ENCODE measurements around the gene CPT1C.

Gene CPT1C

DNA sequence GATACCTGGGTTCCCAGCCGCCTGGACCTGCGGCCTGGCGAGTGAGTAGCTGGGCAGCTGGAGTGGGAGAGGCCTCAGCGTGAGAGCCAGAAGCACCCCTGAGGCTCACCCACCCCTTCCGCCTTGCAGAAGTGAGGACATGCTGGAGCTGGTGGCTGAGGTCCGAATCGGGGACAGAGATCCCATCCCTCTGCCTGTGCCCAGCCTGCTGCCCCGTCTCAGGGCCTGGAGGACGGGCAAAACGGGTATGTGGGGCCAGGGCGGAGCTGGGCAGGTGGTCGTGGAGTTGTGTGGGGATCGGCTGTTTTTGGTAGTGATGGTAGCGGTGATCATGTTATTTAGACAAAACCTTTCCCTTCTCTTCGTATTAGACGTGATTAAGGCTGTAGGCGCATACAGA is 44.3 kb upstream of the CPT1C start:
- H3K9me2 ChIP-seq (replicated peaks; ENCODE audit: control insufficient read depth, low read length), result no peaks in the 10 kb centered on the region
- TF ChIP-seq EZH2phosphoT487 (IDR thresholded peaks at IDR 0.05; ENCODE audit: borderline replicate concordance, low read length) (no peak), CTCF (IDR thresholded peaks at IDR 0.05; ENCODE audit: low read depth, low read length, poor library complexity, severe bottlenecking) (no peak)
- no peak overlapping the region for H3K4me3 ChIP-seq (ENCODE audit: low read length)
- no peaks in the 10 kb centered on the region for H3K9me3 ChIP-seq (ENCODE audit: control insufficient read depth, insufficient read depth, low read length)
- no peaks in the 10 kb centered on the region for H3F3A ChIP-seq (ENCODE audit: control insufficient read depth, insufficient read depth)
- H3K4me2 ChIP-seq (ENCODE audit: low read length), result no peak overlapping the region
- peaks cover 12% of the 10 kb centered on the region for H3K4me1 ChIP-seq (ENCODE audit: control insufficient read depth, low read length)
- H3K79me2 ChIP-seq (ENCODE audit: control insufficient read depth, low read length), result peaks cover 69% of the 10 kb centered on the region
- no peaks in the 10 kb centered on the region for H3K27me3 ChIP-seq (ENCODE audit: control insufficient read depth, low read length)
- no peaks in the 10 kb centered on the region for H4K20me1 ChIP-seq (ENCODE audit: control insufficient read depth, insufficient read depth, low read depth, low read length)
- peaks cover 67% of the 10 kb centered on the region for H3K36me3 ChIP-seq (ENCODE audit: control insufficient read depth, low read length)
- no peak overlapping the region for H3K27ac ChIP-seq (ENCODE audit: low read depth, low read length)

- H3K36me3 ChIP-seq (ENCODE audit: control insufficient read depth, low read length), result peaks cover 71% of the 10 kb centered on the region
- H3K4me3 ChIP-seq (ENCODE audit: low read length), result no peak overlapping the region
- H3K27me3 ChIP-seq (ENCODE audit: control insufficient read depth, low read length), result no peaks in the 10 kb centered on the region
- H3K9me3 ChIP-seq (ENCODE audit: control insufficient read depth, insufficient read depth, low read length), result no peaks in the 10 kb centered on the region
- peaks cover 27% of the 10 kb centered on the region for H3K79me2 ChIP-seq (ENCODE audit: control insufficient read depth, low read length)
- no peak overlapping the region for H3K4me2 ChIP-seq (ENCODE audit: low read length)
- H3F3A ChIP-seq (ENCODE audit: control insufficient read depth, insufficient read depth), result no peaks in the 10 kb centered on the region
- H3K27ac ChIP-seq (ENCODE audit: low read depth, low read length), result no peak overlapping the region
- H4K20me1 ChIP-seq (ENCODE audit: control insufficient read depth, insufficient read depth, low read depth, low read length), result no peaks in the 10 kb centered on the region
- H3K9me2 ChIP-seq (replicated peaks; ENCODE audit: control insufficient read depth, low read length), result no peaks in the 10 kb centered on the region
- no peaks in the 10 kb centered on the region for H3K4me1 ChIP-seq (ENCODE audit: control insufficient read depth, low read length)
- TF ChIP-seq EZH2phosphoT487 (IDR thresholded peaks at IDR 0.05; ENCODE audit: borderline replicate concordance, low read length) (no peak), CTCF (IDR thresholded peaks at IDR 0.05; ENCODE audit: low read depth, low read length, poor library complexity, severe bottlenecking) (no peak)
These were observed 39.7 kb upstream of the CPT1C start for GRCh38 chr19:49651029-49651819.

GRCh38 chr19:49651820-49652550 is 38.9 kb upstream of the CPT1C start:
- H3K4me3 ChIP-seq (ENCODE audit: low read length), result no peak overlapping the region
- H3K4me2 ChIP-seq (ENCODE audit: low read length), result no peak overlapping the region
- H3K4me1 ChIP-seq (ENCODE audit: control insufficient read depth, low read length), result no peaks in the 10 kb centered on the region
- TF ChIP-seq EZH2phosphoT487 (IDR thresholded peaks at IDR 0.05; ENCODE audit: borderline replicate concordance, low read length), result no peak
- TF ChIP-seq CTCF (IDR thresholded peaks at IDR 0.05; ENCODE audit: low read depth, low read length, poor library complexity, severe bottlenecking), result no peak
- no peak overlapping the region for H3K27ac ChIP-seq (ENCODE audit: low read depth, low read length)
- H3F3A ChIP-seq (ENCODE audit: control insufficient read depth, insufficient read depth), result no peaks in the 10 kb centered on the region
- peaks cover 71% of the 10 kb centered on the region for H3K36me3 ChIP-seq (ENCODE audit: control insufficient read depth, low read length)
- peaks cover 20% of the 10 kb centered on the region for H3K79me2 ChIP-seq (ENCODE audit: control insufficient read depth, low read length)
- H4K20me1 ChIP-seq (ENCODE audit: control insufficient read depth, insufficient read depth, low read depth, low read length), result no peaks in the 10 kb centered on the region
- no peaks in the 10 kb centered on the region for H3K9me3 ChIP-seq (ENCODE audit: control insufficient read depth, insufficient read depth, low read length)
- H3K9me2 ChIP-seq (replicated peaks; ENCODE audit: control insufficient read depth, low read length), result no peaks in the 10 kb centered on the region
- no peaks in the 10 kb centered on the region for H3K27me3 ChIP-seq (ENCODE audit: control insufficient read depth, low read length)
